SK-N-SH (cell line): ENCODE data around the gene KCTD15. TPM values are rescaled to one million over a fixed set of nuclear protein-coding genes. Genes with fewer than 3 reads are reported as not detected.

Source experiments
- CTCF ChIA-PET: fragments of 300-600, 350-600 bp; formaldehyde crosslinking; extraction: SDS; loops from one replicate; lab custom pipeline; 2021; lab: Yijun Ruan, JAX
- POLR2A ChIA-PET: fragments of 350-600 bp; sonication (Branson Sonifier 250); formaldehyde crosslinking; extraction: SDS; loops from one replicate; lab custom pipeline; 2020; ENCODE audit warnings: antibody characterized with exemption, inconsistent platforms; lab: Yijun Ruan, JAX
- DNase-seq: peaks from one replicate; pipeline ENCODE4 v3.0.0; 2012
- H2AFZ ChIP-seq: fragments of 200-600 bp; sonication (generic); 2 replicates; pipeline ENCODE4 v1.8.1; 2016; ENCODE audit warnings: antibody characterized with exemption, mild to moderate bottlenecking, low read depth
- H3F3A ChIP-seq: fragments of 200-600 bp; sonication (generic); replicated peaks from 2 replicates; pipeline ENCODE3; 2016; ENCODE audit warnings: antibody characterized with exemption, mild to moderate bottlenecking; ENCODE audit not compliant: insufficient read depth
- H3K27ac ChIP-seq, 2 experiments: fragments of 200-500 bp in 1 of 2; fragments of 200-600 bp in 1 of 2; sonication (Bioruptor generic) in 1 of 2; sonication (generic), shearing (Covaris generic) in 1 of 2; 2 replicates each; pipeline versions ENCODE4 v1.5.1 to v1.6.1; 2014 to 2016; ENCODE audit warnings: low read depth in 2 of 2, inconsistent platforms in 1 of 2, low read length in 1 of 2, mild to moderate bottlenecking in 1 of 2, mixed read lengths in 1 of 2
- H3K27me3 ChIP-seq: fragments of 200-600 bp; sonication (generic), shearing (Covaris generic); 2 replicates; pipeline ENCODE4 v1.6.1; 2016; ENCODE audit warnings: mixed run types; ENCODE audit not compliant: insufficient read depth
- H3K36me3 ChIP-seq, 2 experiments: fragments of 200-500 bp in 1 of 2; fragments of 200-600 bp in 1 of 2; sonication (Bioruptor generic) in 1 of 2; sonication (generic) in 1 of 2; replicated peaks in 1 of 2; 2 replicates each; pipeline versions ENCODE3 to v1.5.1; 2014 to 2016; ENCODE audit warnings: low read length in 1 of 2, mild to moderate bottlenecking in 1 of 2; ENCODE audit not compliant: insufficient read depth in 2 of 2, control insufficient read depth in 1 of 2
- H3K4me1 ChIP-seq, 2 experiments: fragments of 200-500 bp in 1 of 2; fragments of 200-600 bp in 1 of 2; sonication (Bioruptor generic) in 1 of 2; sonication (generic), shearing (Covaris generic) in 1 of 2; 2 replicates each; pipeline versions ENCODE4 v1.5.1 to v1.6.1; 2014 to 2016; ENCODE audit warnings: low read depth in 1 of 2, low read length in 1 of 2, mixed run types in 1 of 2; ENCODE audit not compliant: insufficient read depth in 2 of 2, control insufficient read depth in 1 of 2
- H3K4me2 ChIP-seq: fragments of 200-600 bp; sonication (generic), shearing (Covaris generic); 2 replicates; pipeline ENCODE4 v1.6.1; 2017; ENCODE audit warnings: mixed run types
- H3K4me3 ChIP-seq, 2 experiments: fragments of 200-500 bp in 1 of 2; fragments of 200-600 bp in 1 of 2; sonication (Bioruptor generic) in 1 of 2; sonication (generic), shearing (Covaris generic) in 1 of 2; 2 replicates each; pipeline versions ENCODE4 v1.5.1 to v1.8.1; 2014 to 2016; ENCODE audit warnings: low read depth in 2 of 2, inconsistent platforms in 1 of 2, low read length in 1 of 2, mild to moderate bottlenecking in 1 of 2, mixed read lengths in 1 of 2, moderate library complexity in 1 of 2
- H3K79me2 ChIP-seq: fragments of 200-600 bp; sonication (generic); 2 replicates; pipeline ENCODE4 v1.8.1; 2017; ENCODE audit warnings: mild to moderate bottlenecking; ENCODE audit not compliant: insufficient read depth
- H3K9ac ChIP-seq: fragments of 200-600 bp; sonication (generic); 2 replicates; pipeline ENCODE4 v1.6.1; 2017; ENCODE audit warnings: mixed run types
- H3K9me2 ChIP-seq: fragments of 200-600 bp; sonication (generic); 2 replicates; pipeline ENCODE4 v1.6.1; 2017; ENCODE audit warnings: mixed run types
- H3K9me3 ChIP-seq: fragments of 200-600 bp; sonication (generic); 2 replicates; pipeline ENCODE4 v1.6.1; 2017; ENCODE audit warnings: mixed run types, mild to moderate bottlenecking, moderate library complexity
- H4K20me1 ChIP-seq: fragments of 200-600 bp; sonication (generic); 2 replicates; pipeline ENCODE4 v1.6.1; 2017; ENCODE audit warnings: mild to moderate bottlenecking, mixed run types; ENCODE audit not compliant: insufficient read depth
- EZH2phosphoT487 ChIP-seq: fragments of 200-600 bp; sonication (generic); IDR thresholded peaks from 2 replicates; pipeline ENCODE4 v1.6.1; 2017; ENCODE audit warnings: low read depth, mixed run types, mild to moderate bottlenecking, antibody characterized with exemption, moderate library complexity, borderline replicate concordance
- FOSL2 ChIP-seq: IDR thresholded peaks from 2 replicates; pipeline ENCODE4 v1.4.0; 2012; ENCODE audit warnings: low read depth, mild to moderate bottlenecking, moderate library complexity, borderline replicate concordance
- FOXM1 ChIP-seq: IDR thresholded peaks from 2 replicates; pipeline ENCODE4 v1.4.0; 2012; ENCODE audit warnings: low read depth, mild to moderate bottlenecking
- GABPA ChIP-seq: IDR thresholded peaks from 2 replicates; pipeline ENCODE4 v1.4.0; 2012; ENCODE audit warnings: low read depth, mild to moderate bottlenecking
- NFIC ChIP-seq: IDR thresholded peaks from 2 replicates; pipeline ENCODE4 v1.4.0; 2012; ENCODE audit warnings: borderline replicate concordance
- NRF1 ChIP-seq: IDR thresholded peaks from 2 replicates; pipeline ENCODE4 v1.6.1; 2012; ENCODE audit warnings: low read depth, mild to moderate bottlenecking, low read length
- POLR2AphosphoS5 ChIP-seq: IDR thresholded peaks from 2 replicates; pipeline ENCODE4 v1.6.1; 2012; ENCODE audit warnings: low read depth, low read length
- RAD21 ChIP-seq: IDR thresholded peaks from 2 replicates; pipeline ENCODE4 v1.6.1; 2012; ENCODE audit warnings: mild to moderate bottlenecking, low read length
- RFX5 ChIP-seq: IDR thresholded peaks from 2 replicates; pipeline ENCODE4 v1.6.1; 2012; ENCODE audit warnings: mild to moderate bottlenecking, improper control_type of control experiment, low read length
- RXRA ChIP-seq: IDR thresholded peaks from 2 replicates; pipeline ENCODE4 v1.4.0; 2012; ENCODE audit warnings: low read depth, mild to moderate bottlenecking, borderline replicate concordance
- TAF1 ChIP-seq: IDR thresholded peaks from 2 replicates; pipeline ENCODE4 v1.6.1; 2012; ENCODE audit warnings: low read depth, mild to moderate bottlenecking, low read length, moderate library complexity, borderline replicate concordance
- TEAD4 ChIP-seq: IDR thresholded peaks from 2 replicates; pipeline ENCODE4 v1.4.0; 2012; ENCODE audit warnings: mild to moderate bottlenecking, borderline replicate concordance; ENCODE audit not compliant: insufficient read depth
- YY1 ChIP-seq: IDR thresholded peaks from 2 replicates; pipeline ENCODE4 v1.4.0; 2012; ENCODE audit warnings: low read depth, mild to moderate bottlenecking
- WGBS: methylation state at CpG from one replicate; pipeline ENCODE4 v1.1.6; 2017; ENCODE audit warnings: low lambda C conversion rate; 5-methylcytosine and 5-hydroxymethylcytosine counted together
- polyA plus RNA-seq, 3 experiments: library from polyadenylated mRNA; depleted of rRNA; stranded (reverse); fragments of >200 nt; gene quantifications; 2 replicates each; pipeline ENCODE4 v1.2.3, GENCODE V29; 2012
- TF ChIP-seq, protein P1 (sequence below): fragments of 150-350 bp; IDR thresholded peaks from 2 replicates; pipeline ENCODE4 v1.6.1; 2017; ENCODE audit warnings: antibody characterized with exemption, low read length, low read depth, borderline replicate concordance
- TF ChIP-seq, protein P2 (sequence below): fragments of 150-350 bp; IDR thresholded peaks from 2 replicates; pipeline ENCODE4 v1.6.1; 2016; ENCODE audit warnings: mild to moderate bottlenecking, low read depth, low read length
- TF ChIP-seq, protein P3 (sequence below): IDR thresholded peaks from 2 replicates; pipeline ENCODE4; 2012
- TF ChIP-seq, protein P4 (sequence below): IDR thresholded peaks from 2 replicates; pipeline ENCODE4 v1.4.0; 2012; ENCODE audit warnings: low read depth
- TF ChIP-seq, protein P5 (sequence below): IDR thresholded peaks from 2 replicates; pipeline ENCODE4 v1.4.0; 2012; ENCODE audit warnings: low read depth, borderline replicate concordance

Gene KCTD15
- polyA plus RNA-seq, 1 of the 3 experiments (the other 2 are of a cell fraction), result 15.5 TPM

DNA sequence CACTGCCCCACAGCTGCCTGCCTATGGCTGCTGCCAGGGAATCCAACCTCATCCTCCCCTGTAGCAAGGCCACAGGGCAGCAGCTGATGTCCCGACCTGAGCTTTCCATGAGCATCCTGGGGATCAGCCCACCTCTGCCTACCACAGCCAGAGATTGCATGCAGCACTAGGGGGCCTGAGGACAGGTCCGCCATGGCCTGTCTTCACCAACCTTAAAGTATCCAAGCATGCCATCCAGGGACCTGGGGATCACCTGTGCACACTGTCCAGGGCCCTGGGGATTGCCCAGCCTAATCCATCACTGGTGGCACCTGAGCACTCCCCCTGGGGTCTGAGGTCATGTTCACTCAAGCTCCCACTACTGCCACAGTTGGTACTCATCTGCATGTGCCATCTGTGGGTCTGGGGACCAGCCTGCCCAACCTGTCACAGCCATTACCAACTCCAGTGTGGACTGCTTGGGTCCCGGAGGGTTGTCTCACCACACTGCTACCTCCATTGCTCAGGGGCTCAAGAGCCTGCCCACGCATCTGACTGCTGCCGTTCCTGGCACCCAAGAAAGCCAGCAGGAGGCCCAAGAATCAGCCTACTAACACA is 53.0 kb downstream of the KCTD15 start:
- no peaks in the 10 kb centered on the region for H3K27me3 ChIP-seq
- DNase-seq, result no peak
- H3K9ac ChIP-seq, result no peak overlapping the region
- H3F3A ChIP-seq, result no peaks in the 10 kb centered on the region
- H3K4me1 ChIP-seq, result no peaks in the 10 kb centered on the region
- no peaks in the 10 kb centered on the region for H3K9me3 ChIP-seq
- CTCF ChIA-PET, result interaction anchor here (1.4 kb wide), 1 partner anchor 55 kb away, joined by 4 read pairs; no protein-coding TSS in a partner anchor
- H3K9me2 ChIP-seq, result no peaks in the 10 kb centered on the region
- no peak overlapping the region for H3K4me3 ChIP-seq
- H4K20me1 ChIP-seq, result no peaks in the 10 kb centered on the region
- TF ChIP-seq YY1, result no peak
- WGBS, result 17% methylated on average over 2 of the region's 5 CpGs
- no peaks in the 10 kb centered on the region for H3K79me2 ChIP-seq
- no peak overlapping the region for H2AFZ ChIP-seq
- POLR2A ChIA-PET, result no interaction called here
- no peak overlapping the region for H3K4me2 ChIP-seq
- no peak overlapping the region for H3K27ac ChIP-seq
- H3K36me3 ChIP-seq, result no peaks in the 10 kb centered on the region

DNA sequence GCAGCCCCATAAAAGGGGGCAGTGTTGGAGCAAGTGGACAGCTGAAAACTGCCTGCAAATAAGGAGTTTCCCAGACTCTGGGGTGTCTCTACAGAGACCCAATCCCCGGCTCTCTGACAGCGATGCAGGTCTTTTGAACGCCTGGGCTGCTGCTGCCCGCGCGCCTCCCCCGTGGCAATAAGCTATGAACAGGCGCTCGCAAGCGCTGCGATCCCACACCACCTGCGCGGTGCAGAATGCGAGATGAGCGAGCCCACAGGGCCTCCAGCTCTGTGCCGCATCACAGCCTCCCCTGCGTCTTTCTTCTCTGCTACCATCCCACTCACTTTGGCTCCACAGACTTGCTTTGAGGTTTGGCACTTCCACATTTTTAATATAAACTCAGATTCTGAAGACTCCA is 62.3 kb downstream of the KCTD15 start:
- CTCF ChIA-PET, result interaction anchor here (1.2 to 1.6 kb wide), 2 partner anchors 9 to 81 kb away, joined by 3 to 6 read pairs; no protein-coding TSS in a partner anchor
- Histone ChIP-seq H3K27ac (no peak overlapping the region), H3K4me1 (peaks cover 0 to 13% of the 10 kb centered on the region in 2 experiments; a peak in 1 of 4 replicates), H4K20me1 (no peaks in the 10 kb centered on the region), H3K4me3 (no peak overlapping the region), H3K79me2 (no peaks in the 10 kb centered on the region), H3K36me3 (no peaks in the 10 kb centered on the region), H3K4me2 (no peak overlapping the region), H3K9me3 (no peaks in the 10 kb centered on the region), H3K9me2 (no peaks in the 10 kb centered on the region), H2AFZ (no peak overlapping the region), H3F3A (no peaks in the 10 kb centered on the region), H3K9ac (no peak overlapping the region), H3K27me3 (no peaks in the 10 kb centered on the region)
- no peak for DNase-seq
- WGBS, result 76% methylated on average over 6 of the region's 17 CpGs
- POLR2A ChIA-PET, result no interaction called here
- TF ChIP-seq FOSL2 (no peak), YY1 (no peak), TEAD4 (no peak), RXRA (no peak), TAF1 (no peak), EZH2phosphoT487 (no peak), RAD21 (no peak), NFIC (no peak), GABPA (no peak), RFX5 (no peak), FOXM1 (no peak), NRF1 (no peak), POLR2AphosphoS5 (no peak)
- TF ChIP-seq, protein P1, sequence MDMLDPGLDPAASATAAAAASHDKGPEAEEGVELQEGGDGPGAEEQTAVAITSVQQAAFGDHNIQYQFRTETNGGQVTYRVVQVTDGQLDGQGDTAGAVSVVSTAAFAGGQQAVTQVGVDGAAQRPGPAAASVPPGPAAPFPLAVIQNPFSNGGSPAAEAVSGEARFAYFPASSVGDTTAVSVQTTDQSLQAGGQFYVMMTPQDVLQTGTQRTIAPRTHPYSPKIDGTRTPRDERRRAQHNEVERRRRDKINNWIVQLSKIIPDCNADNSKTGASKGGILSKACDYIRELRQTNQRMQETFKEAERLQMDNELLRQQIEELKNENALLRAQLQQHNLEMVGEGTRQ, result no peak
- TF ChIP-seq, protein P2, sequence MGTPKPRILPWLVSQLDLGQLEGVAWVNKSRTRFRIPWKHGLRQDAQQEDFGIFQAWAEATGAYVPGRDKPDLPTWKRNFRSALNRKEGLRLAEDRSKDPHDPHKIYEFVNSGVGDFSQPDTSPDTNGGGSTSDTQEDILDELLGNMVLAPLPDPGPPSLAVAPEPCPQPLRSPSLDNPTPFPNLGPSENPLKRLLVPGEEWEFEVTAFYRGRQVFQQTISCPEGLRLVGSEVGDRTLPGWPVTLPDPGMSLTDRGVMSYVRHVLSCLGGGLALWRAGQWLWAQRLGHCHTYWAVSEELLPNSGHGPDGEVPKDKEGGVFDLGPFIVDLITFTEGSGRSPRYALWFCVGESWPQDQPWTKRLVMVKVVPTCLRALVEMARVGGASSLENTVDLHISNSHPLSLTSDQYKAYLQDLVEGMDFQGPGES, result no peak
- TF ChIP-seq, protein P3, sequence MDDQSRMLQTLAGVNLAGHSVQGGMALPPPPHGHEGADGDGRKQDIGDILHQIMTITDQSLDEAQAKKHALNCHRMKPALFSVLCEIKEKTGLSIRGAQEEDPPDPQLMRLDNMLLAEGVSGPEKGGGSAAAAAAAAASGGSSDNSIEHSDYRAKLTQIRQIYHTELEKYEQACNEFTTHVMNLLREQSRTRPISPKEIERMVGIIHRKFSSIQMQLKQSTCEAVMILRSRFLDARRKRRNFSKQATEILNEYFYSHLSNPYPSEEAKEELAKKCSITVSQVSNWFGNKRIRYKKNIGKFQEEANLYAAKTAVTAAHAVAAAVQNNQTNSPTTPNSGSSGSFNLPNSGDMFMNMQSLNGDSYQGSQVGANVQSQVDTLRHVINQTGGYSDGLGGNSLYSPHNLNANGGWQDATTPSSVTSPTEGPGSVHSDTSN, result no peak
- TF ChIP-seq, protein P4, sequence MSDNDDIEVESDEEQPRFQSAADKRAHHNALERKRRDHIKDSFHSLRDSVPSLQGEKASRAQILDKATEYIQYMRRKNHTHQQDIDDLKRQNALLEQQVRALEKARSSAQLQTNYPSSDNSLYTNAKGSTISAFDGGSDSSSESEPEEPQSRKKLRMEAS, result no peak
- TF ChIP-seq, protein P5, sequence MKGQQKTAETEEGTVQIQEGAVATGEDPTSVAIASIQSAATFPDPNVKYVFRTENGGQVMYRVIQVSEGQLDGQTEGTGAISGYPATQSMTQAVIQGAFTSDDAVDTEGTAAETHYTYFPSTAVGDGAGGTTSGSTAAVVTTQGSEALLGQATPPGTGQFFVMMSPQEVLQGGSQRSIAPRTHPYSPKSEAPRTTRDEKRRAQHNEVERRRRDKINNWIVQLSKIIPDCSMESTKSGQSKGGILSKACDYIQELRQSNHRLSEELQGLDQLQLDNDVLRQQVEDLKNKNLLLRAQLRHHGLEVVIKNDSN, result no peak
